Uterus (tissue), 2 donors: ENCODE data around the gene CHRM1.

ENCODE experiments used
- CTCF ChIP-seq, 4 experiments: fragments of 200-600 bp in 2 of 4; fragments of 450-650 bp in 2 of 4; sonication (generic) in 2 of 4; IDR thresholded peaks; one replicate each; pipeline ENCODE4 v1.5.1; 2016 to 2019; ENCODE audit warnings: antibody characterized with exemption in 4 of 4, mild to moderate bottlenecking in 2 of 4, moderate library complexity in 1 of 4
- POLR2A ChIP-seq, 2 donors: fragments of 450-650 bp; IDR thresholded peaks; one replicate each; pipeline ENCODE4 v1.6.1; 2016; ENCODE audit warnings: antibody characterized with exemption in 2 of 2, mild to moderate bottlenecking in 1 of 2, moderate library complexity in 1 of 2

- TF ChIP-seq CTCF (IDR thresholded peaks at IDR 0.05): no peak
- TF ChIP-seq POLR2A (IDR thresholded peaks at IDR 0.05): no peak
Measured at GRCh38 chr11:62933285-62933684, 12.1 kb upstream of the CHRM1 start.
